Ovary (tissue), 3 donors: ENCODE data around the gene TBC1D16.

Experiments used
- CTCF ChIP-seq, 3 donors: fragments of 450-650 bp in 2 of 3; fragments of 200-600 bp in 1 of 3; IDR thresholded peaks; one replicate each; pipeline versions ENCODE4 v1.5.1 to v1.8.0; 2016 to 2022; ENCODE audit warnings: antibody characterized with exemption in 3 of 3, mild to moderate bottlenecking in 1 of 3
- EP300 ChIP-seq: sonication (generic); formaldehyde crosslinking; IDR thresholded peaks from one replicate; pipeline ENCODE4 v1.6.1; 2017; ENCODE audit warnings: antibody characterized with exemption
- POLR2A ChIP-seq: fragments of 450-650 bp; IDR thresholded peaks from one replicate; pipeline ENCODE4 v1.6.1; 2017; ENCODE audit warnings: antibody characterized with exemption, mild to moderate bottlenecking, moderate library complexity
- donor health status: DM: no; HTN: no; CAD: no.

DNA sequence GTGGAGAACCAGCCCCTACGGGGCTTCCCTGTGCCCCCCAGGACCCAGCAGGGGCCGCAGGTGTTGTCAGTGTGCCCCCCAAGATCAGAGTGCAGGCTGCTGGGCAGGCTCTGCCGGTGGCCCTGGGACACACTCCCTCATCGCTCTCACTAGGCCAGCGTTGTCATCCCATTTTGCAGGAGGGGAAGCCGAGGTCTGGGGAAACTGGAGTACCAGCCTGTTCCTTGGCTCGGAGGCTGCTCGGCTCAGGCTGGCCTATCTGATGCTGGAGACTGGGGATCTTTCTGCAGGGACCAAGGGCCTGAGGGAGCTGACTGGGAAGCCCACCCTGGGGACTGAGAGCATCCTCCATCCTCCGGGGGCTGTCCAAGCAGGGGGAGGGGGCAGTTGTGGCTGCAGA is 122.2 kb downstream of the TBC1D16 start:
- TF ChIP-seq CTCF (IDR thresholded peaks at IDR 0.05) = no peak
- TF ChIP-seq POLR2A = no peak
- no peak for TF ChIP-seq EP300
